ENCODE results near the gene CEP350. TPM values are rescaled to one million over a fixed set of nuclear protein-coding genes. Genes with fewer than 3 reads are reported as not detected.

Gene CEP350
- total and polyA plus RNA-seq, 2 donors from 2014 or later = 2.8 to 46.5 TPM

DNA sequence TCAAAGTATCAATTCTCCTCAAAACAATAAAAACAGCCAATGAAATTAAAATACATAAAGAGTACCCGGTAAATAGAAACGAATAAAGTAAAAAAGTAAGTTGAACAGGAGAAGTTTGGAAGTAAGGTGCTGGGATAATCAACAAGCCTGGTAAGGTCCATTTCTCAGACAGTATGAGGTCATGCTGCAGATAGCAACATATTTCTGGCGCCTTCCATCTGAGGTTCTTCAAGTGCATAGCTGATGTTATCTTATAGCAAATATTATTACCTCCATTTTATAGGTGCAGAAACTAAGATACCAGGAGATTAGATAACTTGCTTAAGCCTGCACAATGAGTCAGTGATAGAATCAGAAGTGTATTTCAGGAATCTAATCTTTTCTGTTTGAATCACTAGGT is 23.7 kb upstream of the CEP350 start:
- FAIRE-seq (no peak), DNase-seq (no peak)
- no peaks in the 10 kb centered on the region for H3K27me3 ChIP-seq (ENCODE audit: control insufficient read depth, insufficient read depth, low read length)
- TF ChIP-seq, protein P1, sequence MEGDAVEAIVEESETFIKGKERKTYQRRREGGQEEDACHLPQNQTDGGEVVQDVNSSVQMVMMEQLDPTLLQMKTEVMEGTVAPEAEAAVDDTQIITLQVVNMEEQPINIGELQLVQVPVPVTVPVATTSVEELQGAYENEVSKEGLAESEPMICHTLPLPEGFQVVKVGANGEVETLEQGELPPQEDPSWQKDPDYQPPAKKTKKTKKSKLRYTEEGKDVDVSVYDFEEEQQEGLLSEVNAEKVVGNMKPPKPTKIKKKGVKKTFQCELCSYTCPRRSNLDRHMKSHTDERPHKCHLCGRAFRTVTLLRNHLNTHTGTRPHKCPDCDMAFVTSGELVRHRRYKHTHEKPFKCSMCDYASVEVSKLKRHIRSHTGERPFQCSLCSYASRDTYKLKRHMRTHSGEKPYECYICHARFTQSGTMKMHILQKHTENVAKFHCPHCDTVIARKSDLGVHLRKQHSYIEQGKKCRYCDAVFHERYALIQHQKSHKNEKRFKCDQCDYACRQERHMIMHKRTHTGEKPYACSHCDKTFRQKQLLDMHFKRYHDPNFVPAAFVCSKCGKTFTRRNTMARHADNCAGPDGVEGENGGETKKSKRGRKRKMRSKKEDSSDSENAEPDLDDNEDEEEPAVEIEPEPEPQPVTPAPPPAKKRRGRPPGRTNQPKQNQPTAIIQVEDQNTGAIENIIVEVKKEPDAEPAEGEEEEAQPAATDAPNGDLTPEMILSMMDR (IDR thresholded peaks at IDR 0.05; ENCODE audit: borderline replicate concordance, extremely low read depth, insufficient read depth) = no peak
- no peak overlapping the region for H3K9ac ChIP-seq (ENCODE audit: low read length in 3 of 3)
- H3K36me3 ChIP-seq (ENCODE audit: control insufficient read depth in 2 of 3, insufficient read depth in 3 of 3, low read length in 3 of 3) = no peaks in the 10 kb centered on the region
- intact Hi-C loops (cut with DNase I) = no loop called here
- no peak overlapping the region for H3K27ac ChIP-seq (ENCODE audit: low read depth in 2 of 2, low read length in 2 of 2)
- H3K4me1 ChIP-seq (ENCODE audit: control insufficient read depth in 2 of 3, insufficient read depth in 2 of 3, low read depth in 1 of 3, low read length in 3 of 3) = no peaks in the 10 kb centered on the region
- H3K4me3 ChIP-seq (ENCODE audit: low read length in 3 of 3) = no peak overlapping the region
- no peaks in the 10 kb centered on the region for H3K9me3 ChIP-seq (ENCODE audit: control insufficient read depth in 2 of 3, insufficient read depth in 1 of 3, low read length in 3 of 3)

DNA sequence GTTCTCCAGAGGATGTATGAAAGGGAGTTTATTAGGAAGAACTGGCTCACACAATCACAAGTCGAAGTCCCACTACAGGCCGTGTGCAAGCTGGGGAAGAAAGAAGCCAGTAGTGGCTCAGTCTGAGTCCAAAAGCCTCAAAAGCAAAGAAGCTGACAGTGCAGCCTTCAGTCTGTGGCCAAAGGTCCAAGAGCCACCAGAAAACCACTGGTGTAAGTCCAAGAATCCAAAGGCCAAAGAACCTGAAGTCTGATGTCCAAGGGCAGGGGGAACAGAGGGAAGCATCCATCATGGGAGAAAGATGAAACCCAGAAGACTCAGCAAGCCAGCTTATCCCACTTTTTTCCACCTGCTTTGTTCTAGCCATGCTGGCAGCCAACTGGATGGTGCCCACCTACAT is 21.4 kb upstream of the CEP350 start:
- H3K9ac ChIP-seq (ENCODE audit: low read length in 3 of 3) = no peak overlapping the region
- H3K4me3 ChIP-seq (ENCODE audit: low read length in 3 of 3) = no peak overlapping the region
- no peaks in the 10 kb centered on the region for H3K27me3 ChIP-seq (ENCODE audit: control insufficient read depth, insufficient read depth, low read length)
- no peak overlapping the region for H3K27ac ChIP-seq (ENCODE audit: low read depth in 2 of 2, low read length in 2 of 2)
- DNase-seq (no peak), FAIRE-seq (no peak)
- H3K9me3 ChIP-seq (ENCODE audit: control insufficient read depth in 2 of 3, insufficient read depth in 1 of 3, low read length in 3 of 3) = no peaks in the 10 kb centered on the region
- H3K4me1 ChIP-seq (ENCODE audit: control insufficient read depth in 2 of 3, insufficient read depth in 2 of 3, low read depth in 1 of 3, low read length in 3 of 3) = no peaks in the 10 kb centered on the region
- intact Hi-C loops (cut with DNase I) = no loop called here
- no peaks in the 10 kb centered on the region for H3K36me3 ChIP-seq (ENCODE audit: control insufficient read depth in 2 of 3, insufficient read depth in 3 of 3, low read length in 3 of 3)
- TF ChIP-seq, protein P1 (IDR thresholded peaks at IDR 0.05; ENCODE audit: borderline replicate concordance, extremely low read depth, insufficient read depth) = no peak

DNA sequence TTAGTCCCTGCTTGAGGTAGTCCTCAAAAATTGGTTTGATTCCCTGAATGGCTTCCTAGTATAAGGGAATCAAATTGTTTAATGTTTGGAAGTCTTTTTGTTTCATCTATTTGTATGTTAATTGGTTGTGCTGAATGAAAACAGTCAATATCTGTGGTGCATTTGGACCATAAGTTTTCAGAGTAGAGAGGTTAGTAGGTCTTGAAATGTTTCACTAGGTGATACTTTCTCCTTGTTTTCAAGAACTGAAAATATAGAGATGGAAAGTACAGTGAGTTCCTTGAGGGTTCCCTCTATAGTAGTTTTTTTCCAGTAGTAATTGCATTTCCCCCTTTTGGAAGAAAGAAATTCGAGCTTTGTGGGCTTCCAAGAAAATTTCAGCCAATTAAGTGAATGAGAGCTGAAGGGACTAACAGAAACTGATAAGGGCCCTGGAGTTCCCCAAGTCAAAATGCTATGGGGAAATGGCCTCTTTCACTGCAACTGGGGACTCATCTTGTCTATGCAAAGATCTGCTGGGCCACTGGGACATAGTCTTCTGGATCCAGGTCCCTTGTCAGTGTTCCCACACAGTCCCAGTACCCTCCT is 18.6 kb upstream of the CEP350 start:
- FAIRE-seq = no peak
- TF ChIP-seq, protein P1 (IDR thresholded peaks at IDR 0.05; ENCODE audit: borderline replicate concordance, extremely low read depth, insufficient read depth) = no peak
- Histone ChIP-seq H3K27me3 (ENCODE audit: control insufficient read depth, insufficient read depth, low read length) (no peaks in the 10 kb centered on the region), H3K9me3 (ENCODE audit: control insufficient read depth in 2 of 3, insufficient read depth in 1 of 3, low read length in 3 of 3) (no peaks in the 10 kb centered on the region), H3K27ac (ENCODE audit: low read depth in 2 of 2, low read length in 2 of 2) (no peak overlapping the region), H3K36me3 (ENCODE audit: control insufficient read depth in 2 of 3, insufficient read depth in 3 of 3, low read length in 3 of 3) (no peaks in the 10 kb centered on the region), H3K9ac (ENCODE audit: low read length in 3 of 3) (no peak overlapping the region), H3K4me3 (ENCODE audit: low read length in 3 of 3) (no peak overlapping the region), H3K4me1 (ENCODE audit: control insufficient read depth in 2 of 3, insufficient read depth in 2 of 3, low read depth in 1 of 3, low read length in 3 of 3) (no peaks in the 10 kb centered on the region)
- no peak for DNase-seq
- intact Hi-C loops (cut with DNase I) = no loop called here

Measured in kidney (tissue), 14 donors.